Choroid plexus epithelial cell (primary cell): ENCODE measurements around the gene FBF1.

ENCODE experiments used
- DNase-seq: peaks from one replicate; pipeline ENCODE4 v3.0.0-alpha.2; 2010; ENCODE audit warnings: low read depth
- H3K4me3 ChIP-seq: 2 replicates; pipeline ENCODE4 v1.5.1; 2011; ENCODE audit warnings: low read depth, mild to moderate bottlenecking, control low read depth, low read length, moderate library complexity
- TF ChIP-seq, protein P1 (sequence below): conservative IDR thresholded peaks from 2 replicates; pipeline ENCODE4 v1.5.1; 2011; ENCODE audit warnings: low read depth, mild to moderate bottlenecking, control low read depth, inconsistent platforms, low read length, moderate library complexity

FBF1 gene

GRCh38 chr17:75915268-75915667 is 25.6 kb downstream of the FBF1 start:
- TF ChIP-seq, protein P1, sequence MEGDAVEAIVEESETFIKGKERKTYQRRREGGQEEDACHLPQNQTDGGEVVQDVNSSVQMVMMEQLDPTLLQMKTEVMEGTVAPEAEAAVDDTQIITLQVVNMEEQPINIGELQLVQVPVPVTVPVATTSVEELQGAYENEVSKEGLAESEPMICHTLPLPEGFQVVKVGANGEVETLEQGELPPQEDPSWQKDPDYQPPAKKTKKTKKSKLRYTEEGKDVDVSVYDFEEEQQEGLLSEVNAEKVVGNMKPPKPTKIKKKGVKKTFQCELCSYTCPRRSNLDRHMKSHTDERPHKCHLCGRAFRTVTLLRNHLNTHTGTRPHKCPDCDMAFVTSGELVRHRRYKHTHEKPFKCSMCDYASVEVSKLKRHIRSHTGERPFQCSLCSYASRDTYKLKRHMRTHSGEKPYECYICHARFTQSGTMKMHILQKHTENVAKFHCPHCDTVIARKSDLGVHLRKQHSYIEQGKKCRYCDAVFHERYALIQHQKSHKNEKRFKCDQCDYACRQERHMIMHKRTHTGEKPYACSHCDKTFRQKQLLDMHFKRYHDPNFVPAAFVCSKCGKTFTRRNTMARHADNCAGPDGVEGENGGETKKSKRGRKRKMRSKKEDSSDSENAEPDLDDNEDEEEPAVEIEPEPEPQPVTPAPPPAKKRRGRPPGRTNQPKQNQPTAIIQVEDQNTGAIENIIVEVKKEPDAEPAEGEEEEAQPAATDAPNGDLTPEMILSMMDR: no peak
- no peak overlapping the region for H3K4me3 ChIP-seq
- DNase-seq: no peak

DNA sequence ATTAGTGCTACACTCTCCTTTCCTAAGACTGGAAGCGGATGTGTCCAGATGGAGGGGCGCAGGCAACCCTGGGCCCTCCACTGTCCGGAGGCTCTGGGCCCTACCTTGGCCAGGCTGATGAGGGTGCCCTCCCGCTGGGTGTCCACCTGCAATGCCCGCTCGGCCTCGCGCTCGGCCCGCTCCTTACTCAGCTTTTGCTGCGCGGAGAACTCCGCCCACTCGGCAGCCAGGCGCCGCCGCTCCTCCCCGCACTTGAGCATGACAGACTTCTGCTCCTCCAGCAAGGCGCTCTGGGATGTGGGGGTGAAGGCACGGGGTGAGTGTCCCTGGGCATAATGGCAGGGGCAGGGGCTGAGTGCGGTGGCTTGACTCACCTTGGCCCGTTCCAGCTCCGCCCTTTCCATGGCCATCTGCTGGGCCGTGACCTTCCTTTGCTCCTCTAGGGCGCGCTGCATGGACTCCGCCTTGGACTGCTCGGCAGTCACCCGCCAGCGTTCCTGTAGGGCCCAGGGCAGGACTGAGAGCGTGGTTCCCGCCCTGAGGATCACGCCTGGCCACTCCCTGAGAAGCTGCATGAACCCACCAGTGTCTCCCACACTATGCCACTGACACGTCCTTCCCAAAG is 26.1 kb downstream of the FBF1 start:
- TF ChIP-seq, protein P1: no peak
- DNase-seq: no peak
- H3K4me3 ChIP-seq: no peak overlapping the region

GRCh38 chr17:75913537-75914210 is 27.2 kb downstream of the FBF1 start:
- DNase-seq: no peak
- TF ChIP-seq, protein P1: no peak
- H3K4me3 ChIP-seq: no peak overlapping the region

- TF ChIP-seq, protein P1: no peak
- no peak overlapping the region for H3K4me3 ChIP-seq
- DNase-seq: no peak
Measured at GRCh38 chr17:75910699-75911098, 30.1 kb downstream of the FBF1 start.

DNA sequence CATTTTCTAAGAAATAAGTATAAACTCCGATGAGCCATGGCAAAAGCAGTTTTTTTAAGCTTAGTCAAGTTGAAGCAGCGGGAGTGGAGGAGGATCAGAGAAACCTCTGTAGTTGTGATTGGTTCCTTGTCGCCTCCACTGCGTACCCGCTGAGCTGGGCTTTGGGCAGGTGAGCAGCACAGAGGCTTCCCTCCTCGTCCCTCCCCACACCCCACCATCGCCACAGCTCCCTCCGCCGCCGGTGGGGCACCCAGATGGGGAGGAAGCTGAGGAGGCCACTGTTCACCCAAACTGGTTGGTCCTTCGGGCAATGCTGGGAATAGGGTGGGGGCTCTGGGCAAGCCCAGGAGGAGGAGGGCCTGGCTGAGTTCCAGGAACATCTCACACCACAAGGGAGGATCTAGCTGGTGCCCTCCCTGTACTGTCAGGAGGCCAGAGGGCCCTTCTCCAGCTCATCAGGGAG is 31.0 kb downstream of the FBF1 start:
- no peak overlapping the region for H3K4me3 ChIP-seq
- TF ChIP-seq, protein P1: no peak
- no peak for DNase-seq

DNA sequence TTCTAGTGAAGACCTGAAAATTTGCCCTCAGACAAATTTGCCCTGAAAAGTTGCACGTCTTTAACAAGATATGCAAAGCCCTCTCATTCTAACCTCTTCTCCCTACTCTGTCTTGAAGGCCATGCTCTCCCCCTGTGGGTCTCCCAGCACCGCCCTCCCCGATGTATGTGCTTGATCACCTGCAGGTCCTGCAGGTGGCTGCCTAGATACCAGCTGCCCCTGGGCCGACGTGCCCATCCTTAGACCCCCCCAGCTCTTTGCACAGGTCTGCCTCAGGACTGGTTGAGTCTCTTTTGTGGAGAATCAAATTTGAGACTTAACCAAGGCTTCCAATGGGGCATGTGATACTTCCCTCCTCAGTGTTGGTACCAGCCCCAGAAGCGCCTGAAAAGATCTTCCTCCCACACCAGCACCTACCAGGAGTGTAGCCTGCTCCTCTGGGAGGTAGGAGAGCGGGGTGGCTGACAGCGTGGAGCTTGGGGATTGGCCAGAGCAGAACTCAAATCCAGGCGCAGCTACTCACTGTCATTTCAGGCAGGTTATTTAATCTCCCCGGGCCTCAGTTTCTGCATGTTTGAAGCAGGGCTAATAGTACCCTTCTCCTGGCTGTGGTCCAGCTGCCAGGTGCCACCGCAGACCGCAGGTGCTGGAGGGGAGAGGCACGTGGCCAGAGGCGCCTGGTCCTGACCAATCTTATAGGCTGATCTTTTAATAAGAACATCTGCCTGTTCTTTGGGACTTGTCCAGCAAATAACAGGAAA is 31.6 kb downstream of the FBF1 start:
- TF ChIP-seq, protein P1: no peak
- H3K4me3 ChIP-seq: no peak overlapping the region
- no peak for DNase-seq
